Erythroblast (primary cell): ENCODE measurements around the gene KDM7A.

Experiments
- GATA1 ChIP-seq: IDR thresholded peaks from 2 replicates; pipeline ENCODE4 v1.6.1; 2011; ENCODE audit warnings: low read depth, mild to moderate bottlenecking, control low read depth, low read length, moderate library complexity
- POLR2A ChIP-seq: IDR thresholded peaks from 2 replicates; pipeline ENCODE4 v1.6.1; 2011; ENCODE audit warnings: mild to moderate bottlenecking, low read length

- peak; percentile 68 for TF ChIP-seq POLR2A
- no peak for TF ChIP-seq GATA1
Observed at GRCh38 chr7:140175221-140176121, 1.3 kb downstream of the KDM7A start.
